Suppressor macrophage (primary cell): ENCODE measurements around the gene NME2.
A peak's percentile ranks its signal among the peaks of the same experiment; 100 is the strongest.

ENCODE experiments used
- DNase-seq, 4 experiments: peaks; one replicate each; pipeline ENCODE4 v3.0.0-alpha.2; 2020 to 2022
- total RNA-seq, 17 experiments: gene quantifications; one replicate each; lab custom pipeline; 2026; ENCODE audit warnings: mixed read lengths in 6 of 17, inconsistent platforms in 3 of 17; lab: John Stamatoyannopoulos, UW

Gene NME2
- total RNA-seq = 0.34 to 2.8 (median 1.1) reads per million in 17 experiments

GRCh38 chr17:51166198-51166986 lies at the start of gene NME2:
NME2 (plus strand) TSS chr17:51166411; CDS start chr17:51166831, 420 bp downstream.
- DNase-seq = peak; percentile 87 to 95 (median 92)

GRCh38 chr17:51118330-51119195 lies 47.6 kb upstream of the NME2 start:
- peak; percentile 17 to 30 (median 22) for DNase-seq

- DNase-seq = peak; percentile 33 to 63 (median 58)
Observed at GRCh38 chr17:51119415-51120356, 46.5 kb upstream of the NME2 start.

- no peak for DNase-seq
Observed at GRCh38 chr17:51120357-51120738, 45.9 kb upstream of the NME2 start.

- peak; percentile 99 to 100 (median 100) for DNase-seq
Observed at GRCh38 chr17:51120739-51121619, 45.2 kb upstream of the NME2 start, which contains the start of gene SPAG9. SPAG9 (minus strand) TSS chr17:51120868; CDS start chr17:51120656, 212 bp downstream.

GRCh38 chr17:51121620-51122472 lies 44.4 kb upstream of the NME2 start:
- peak; percentile 98 to 100 (median 100) for DNase-seq

GRCh38 chr17:51122473-51123115 lies 43.6 kb upstream of the NME2 start:
- peak in 2 of 4 experiments; percentile 5 to 22 for DNase-seq

GRCh38 chr17:51124640-51125503 lies 41.3 kb upstream of the NME2 start:
- DNase-seq = peak in 1 of 4 experiments; percentile 10

GRCh38 chr17:51128076-51128475 lies 38.1 kb upstream of the NME2 start:
- peak; percentile 44 to 70 (median 58) for DNase-seq

- peak in 3 of 4 experiments; percentile 20 to 49 (median 42) for DNase-seq
Observed at GRCh38 chr17:51132964-51133319, 33.3 kb upstream of the NME2 start.

- no peak for DNase-seq
Observed at GRCh38 chr17:51133365-51133764, 32.8 kb upstream of the NME2 start.

- DNase-seq = no peak
Observed at GRCh38 chr17:51135956-51136355, 30.3 kb upstream of the NME2 start.

- no peak for DNase-seq
Observed at GRCh38 chr17:51142597-51142996, 23.6 kb upstream of the NME2 start.

- no peak for DNase-seq
Observed at GRCh38 chr17:51144266-51145022, 21.8 kb upstream of the NME2 start.

GRCh38 chr17:51147650-51148049 lies 18.6 kb upstream of the NME2 start:
- DNase-seq = peak; percentile 32 to 72 (median 52)

GRCh38 chr17:51149163-51149562 lies 17.0 kb upstream of the NME2 start:
- DNase-seq = no peak

GRCh38 chr17:51150932-51151331 lies 15.3 kb upstream of the NME2 start:
- DNase-seq = no peak

- peak in 2 of 4 experiments; percentile 34 to 44 for DNase-seq
Observed at GRCh38 chr17:51152766-51153209, 13.4 kb upstream of the NME2 start.
